Smooth muscle cell (in vitro differentiated cells): ENCODE data around the gene PRKAG3. TPM values are rescaled to one million over a fixed set of nuclear protein-coding genes. Genes with fewer than 3 reads are reported as not detected.
"Not testable (repeated sequence)": the region's sequence is repeated elsewhere in the genome, so short reads cannot be mapped to it uniquely, and the experiment has no call there.

Source experiments
- DNase-seq: peaks from one replicate; lab custom pipeline; 2025; ENCODE audit not compliant: unreplicated experiment; lab: John Stamatoyannopoulos, UW
- H2AFZ ChIP-seq: fragments of 200-600 bp; sonication (generic); 2 replicates; pipeline ENCODE4 v1.6.0; 2016; ENCODE audit warnings: antibody characterized with exemption, low read depth, mild to moderate bottlenecking
- H3F3A ChIP-seq: fragments of 200-600 bp; sonication (generic); 2 replicates; pipeline ENCODE4 v1.6.0; 2017; ENCODE audit warnings: antibody characterized with exemption, low read depth
- H3K27ac ChIP-seq: fragments of 200-600 bp; sonication (generic); 2 replicates; pipeline ENCODE4 v1.5.1; 2016; ENCODE audit warnings: low read depth, mild to moderate bottlenecking
- H3K27me3 ChIP-seq: fragments of 200-600 bp; sonication (generic); 2 replicates; pipeline ENCODE4 v1.6.1; 2016; ENCODE audit warnings: low read depth, mild to moderate bottlenecking
- H3K36me3 ChIP-seq: fragments of 200-600 bp; sonication (generic); 2 replicates; pipeline ENCODE4 v1.5.1; 2016; ENCODE audit warnings: low read depth
- H3K4me1 ChIP-seq: fragments of 200-600 bp; sonication (generic); 2 replicates; pipeline ENCODE4 v1.5.1; 2016; ENCODE audit warnings: low read depth
- H3K4me2 ChIP-seq: fragments of 200-600 bp; sonication (generic); 2 replicates; pipeline ENCODE4 v1.6.0; 2016; ENCODE audit warnings: mild to moderate bottlenecking
- H3K4me3 ChIP-seq: fragments of 200-600 bp; sonication (generic); 2 replicates; pipeline ENCODE4 v1.5.1; 2016; ENCODE audit warnings: mild to moderate bottlenecking
- H3K79me2 ChIP-seq: fragments of 200-600 bp; sonication (generic); 2 replicates; pipeline ENCODE4 v1.6.0; 2016; ENCODE audit warnings: low read depth, mild to moderate bottlenecking
- H3K9ac ChIP-seq: fragments of 200-600 bp; sonication (generic); 2 replicates; pipeline ENCODE4 v1.6.0; 2016; ENCODE audit warnings: low read depth
- H3K9me3 ChIP-seq: fragments of 200-600 bp; sonication (generic); replicated peaks from 2 replicates; pipeline ENCODE4 v1.5.1; 2016; ENCODE audit warnings: low read depth
- H4K20me1 ChIP-seq: fragments of 200-600 bp; sonication (generic); 2 replicates; pipeline ENCODE4 v1.6.0; 2016; ENCODE audit warnings: low read depth
- WGBS: methylation state at CpG from one replicate; pipeline ENCODE4 v1.1.7; 2016; ENCODE audit warnings: low lambda C conversion rate; 5-methylcytosine and 5-hydroxymethylcytosine counted together
- polyA plus RNA-seq: library from polyadenylated mRNA; unstranded; fragments of >200 nt; fragmentation: Nextera tagmentation; extraction: Ambion mirVana; gene quantifications from 2 replicates; pipeline ENCODE4 v1.2.1, GENCODE V29; 2016
- total RNA-seq: library from RNA; depleted of rRNA; stranded (reverse); fragments of >200 nt; gene quantifications from 2 replicates; pipeline ENCODE4 v1.2.3, GENCODE V29; 2014
- TF ChIP-seq, protein P1 (sequence below): fragments of 200-600 bp; sonication (generic); IDR thresholded peaks from 2 replicates; pipeline ENCODE4 v1.5.1; 2017; ENCODE audit warnings: borderline replicate concordance, mild to moderate bottlenecking, antibody characterized with exemption; ENCODE audit not compliant: insufficient read depth, poor library complexity, severe bottlenecking

The PRKAG3 gene
- total and polyA plus RNA-seq, 2 experiments from 2014 or later: not detected

DNA sequence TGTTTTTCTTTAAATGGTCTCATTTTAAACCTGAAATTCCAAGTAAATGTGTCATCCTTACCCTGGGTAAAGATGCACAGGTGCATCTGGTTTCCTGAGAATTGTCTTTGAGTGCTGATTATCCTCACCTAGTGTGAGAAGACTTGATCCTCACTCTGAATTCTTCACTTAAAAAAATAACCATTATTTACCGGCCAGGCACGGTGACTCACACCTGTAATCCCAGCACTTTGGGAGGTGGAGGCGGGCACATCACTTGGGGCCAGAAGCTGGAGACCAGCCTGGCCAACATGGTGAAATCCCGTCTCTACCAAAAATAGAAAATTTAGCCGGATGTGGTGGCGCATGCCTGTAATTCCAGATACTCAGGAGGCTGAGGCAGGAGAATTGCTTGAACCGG is 18.1 kb upstream of the PRKAG3 start:
- Histone ChIP-seq H3K4me1 (peaks cover 7% of the 10 kb centered on the region), H3F3A (no peaks in the 10 kb centered on the region), H3K9ac (no peak overlapping the region), H3K4me3 (no peak overlapping the region), H2AFZ (no peak overlapping the region), H3K4me2 (no peak overlapping the region), H3K27ac (no peak overlapping the region), H3K79me2 (no peaks in the 10 kb centered on the region), H3K9me3 (no peaks in the 10 kb centered on the region), H4K20me1 (no peaks in the 10 kb centered on the region), H3K36me3 (no peaks in the 10 kb centered on the region), H3K27me3 (no peaks in the 10 kb centered on the region)
- TF ChIP-seq, protein P1, sequence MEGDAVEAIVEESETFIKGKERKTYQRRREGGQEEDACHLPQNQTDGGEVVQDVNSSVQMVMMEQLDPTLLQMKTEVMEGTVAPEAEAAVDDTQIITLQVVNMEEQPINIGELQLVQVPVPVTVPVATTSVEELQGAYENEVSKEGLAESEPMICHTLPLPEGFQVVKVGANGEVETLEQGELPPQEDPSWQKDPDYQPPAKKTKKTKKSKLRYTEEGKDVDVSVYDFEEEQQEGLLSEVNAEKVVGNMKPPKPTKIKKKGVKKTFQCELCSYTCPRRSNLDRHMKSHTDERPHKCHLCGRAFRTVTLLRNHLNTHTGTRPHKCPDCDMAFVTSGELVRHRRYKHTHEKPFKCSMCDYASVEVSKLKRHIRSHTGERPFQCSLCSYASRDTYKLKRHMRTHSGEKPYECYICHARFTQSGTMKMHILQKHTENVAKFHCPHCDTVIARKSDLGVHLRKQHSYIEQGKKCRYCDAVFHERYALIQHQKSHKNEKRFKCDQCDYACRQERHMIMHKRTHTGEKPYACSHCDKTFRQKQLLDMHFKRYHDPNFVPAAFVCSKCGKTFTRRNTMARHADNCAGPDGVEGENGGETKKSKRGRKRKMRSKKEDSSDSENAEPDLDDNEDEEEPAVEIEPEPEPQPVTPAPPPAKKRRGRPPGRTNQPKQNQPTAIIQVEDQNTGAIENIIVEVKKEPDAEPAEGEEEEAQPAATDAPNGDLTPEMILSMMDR: no peak
- DNase-seq: no peak
- WGBS: 45% methylated on average over 7 of the region's 7 CpGs

DNA sequence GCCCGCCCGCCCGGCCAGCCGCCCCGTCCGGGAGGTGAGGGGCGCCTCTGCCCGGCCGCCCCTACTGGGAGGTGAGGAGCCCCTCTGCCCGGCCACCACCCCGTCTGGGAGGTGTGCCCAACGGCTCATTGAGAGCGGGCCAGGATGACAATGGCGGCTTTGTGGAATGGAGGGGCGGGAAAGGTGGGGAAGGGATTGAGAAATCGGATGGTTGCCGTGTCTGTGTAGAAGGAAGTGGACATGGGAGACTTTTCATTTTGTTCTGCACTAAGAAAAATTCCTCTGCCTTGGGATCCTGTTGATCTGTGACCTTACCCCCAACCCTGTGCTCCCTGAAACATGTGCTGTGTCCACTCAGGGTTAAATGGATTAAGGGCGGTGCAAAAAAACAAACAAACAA is 15.4 kb upstream of the PRKAG3 start:
- not testable (repeated sequence) for H3K9ac ChIP-seq, H3K4me2 ChIP-seq
- 92% methylated on average over 6 of the region's 18 CpGs for WGBS

GRCh38 chr2:218844334-218844733 is 12.7 kb upstream of the PRKAG3 start:
- H3K27me3 ChIP-seq, H3K4me3 ChIP-seq: not testable (repeated sequence)
- WGBS: 84% methylated on average over 5 of the region's 5 CpGs

More for the DNA sequence above, 15.4 kb upstream of the PRKAG3 start:
- H3F3A ChIP-seq, H3K27me3 ChIP-seq, H3K4me1 ChIP-seq, H2AFZ ChIP-seq, H3K36me3 ChIP-seq, H3K27ac ChIP-seq, H3K9me3 ChIP-seq, H3K4me3 ChIP-seq, H3K79me2 ChIP-seq, DNase-seq, H4K20me1 ChIP-seq: not testable (repeated sequence)

DNA sequence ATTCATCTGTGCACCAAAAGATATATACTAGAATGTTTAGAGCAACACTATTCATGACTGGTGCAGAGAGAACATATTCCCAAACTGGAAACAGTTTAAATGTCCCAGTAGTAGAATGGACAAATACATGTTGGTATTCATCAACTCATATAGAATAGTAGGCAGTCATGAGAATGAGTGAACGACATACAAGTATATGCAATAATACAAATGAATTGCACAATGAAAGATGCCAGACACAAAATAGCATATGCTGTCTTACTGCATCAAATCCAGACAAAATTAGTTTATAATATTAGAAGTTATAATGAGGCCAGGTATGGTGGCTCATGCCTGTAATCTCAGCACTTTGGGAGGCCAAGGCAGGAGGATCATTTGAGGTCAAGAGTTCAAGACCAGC is 8.3 kb upstream of the PRKAG3 start:
- Histone ChIP-seq H3K9me3 (peaks cover 4% of the 10 kb centered on the region), H3K27ac (no peak overlapping the region), H3K4me3 (no peak overlapping the region), H3K79me2 (no peaks in the 10 kb centered on the region), H3F3A (no peaks in the 10 kb centered on the region), H4K20me1 (no peaks in the 10 kb centered on the region), H2AFZ (peak overlapping the region; percentile 2), H3K9ac (no peak overlapping the region), H3K4me1 (no peaks in the 10 kb centered on the region), H3K4me2 (no peak overlapping the region), H3K36me3 (no peaks in the 10 kb centered on the region), H3K27me3 (no peaks in the 10 kb centered on the region)
- TF ChIP-seq, protein P1: no peak
- WGBS: 87% methylated on average over 1 of the region's 1 CpG
- no peak for DNase-seq

More at GRCh38 chr2:218844334-218844733, 12.7 kb upstream of the PRKAG3 start:
- H3K9me3 ChIP-seq, H2AFZ ChIP-seq, H3K27ac ChIP-seq, H3F3A ChIP-seq, H3K4me1 ChIP-seq, H3K79me2 ChIP-seq, H3K36me3 ChIP-seq, DNase-seq, H3K4me2 ChIP-seq, H4K20me1 ChIP-seq, H3K9ac ChIP-seq: not testable (repeated sequence)

DNA sequence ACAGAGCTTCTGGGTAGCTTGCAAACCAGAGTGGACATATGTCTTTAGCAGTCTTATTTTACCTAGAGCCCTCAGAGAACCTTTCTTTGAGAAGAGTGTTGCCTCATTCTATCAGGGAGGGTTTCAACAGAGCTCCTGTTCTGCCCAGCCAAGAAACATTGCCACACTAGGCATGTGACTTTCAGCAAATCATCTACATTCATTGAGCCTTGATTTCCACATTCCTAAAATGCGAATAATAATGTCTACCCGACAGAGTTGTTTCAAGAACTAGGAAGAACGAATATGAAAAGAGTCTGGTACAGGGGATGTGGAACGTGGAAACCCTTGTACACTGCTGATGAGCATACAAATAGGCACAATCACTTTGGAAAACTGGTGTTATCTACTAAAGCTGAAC is 7.8 kb upstream of the PRKAG3 start:
- no peaks in the 10 kb centered on the region for H4K20me1 ChIP-seq
- no peak overlapping the region for H3K4me2 ChIP-seq
- TF ChIP-seq, protein P1: no peak
- DNase-seq: no peak
- H3K4me3 ChIP-seq: no peak overlapping the region
- no peak overlapping the region for H3K9ac ChIP-seq
- H2AFZ ChIP-seq: peak overlapping the region; percentile 2
- H3K9me3 ChIP-seq: peaks cover 4% of the 10 kb centered on the region
- no peaks in the 10 kb centered on the region for H3K27me3 ChIP-seq
- no peaks in the 10 kb centered on the region for H3K79me2 ChIP-seq
- WGBS: 63% methylated on average over 4 of the region's 4 CpGs
- no peak overlapping the region for H3K27ac ChIP-seq
- no peaks in the 10 kb centered on the region for H3K4me1 ChIP-seq
- no peaks in the 10 kb centered on the region for H3F3A ChIP-seq
- H3K36me3 ChIP-seq: no peaks in the 10 kb centered on the region
